Bronchial epithelial cell (primary cell): ENCODE results near the gene TAF6L. TPM values are rescaled to one million over a fixed set of nuclear protein-coding genes. Genes with fewer than 3 reads are reported as not detected.

Experiments
- DNase-seq: peaks from one replicate; pipeline ENCODE4 v3.0.0-alpha.2; 2010; ENCODE audit warnings: low read depth
- FAIRE-seq: peaks from 2 replicates; lab custom pipeline; 2011; peaks lifted over from hg19 to GRCh38; lab: Jason Lieb, UNC
- H3K27me3 ChIP-seq: 2 replicates; pipeline ENCODE4 v1.5.1; 2011; ENCODE audit warnings: low read length; ENCODE audit not compliant: control insufficient read depth, insufficient read depth
- H3K36me3 ChIP-seq: 2 replicates; pipeline ENCODE4 v1.5.1; 2011; ENCODE audit warnings: low read length; ENCODE audit not compliant: control insufficient read depth, insufficient read depth
- H3K4me3 ChIP-seq: 2 replicates; pipeline ENCODE4 v1.5.1; 2011; ENCODE audit warnings: mild to moderate bottlenecking, low read depth, low read length, control low read depth
- CTCF ChIP-seq: IDR thresholded peaks from 2 replicates; pipeline ENCODE4 v1.5.1; 2011; ENCODE audit warnings: mild to moderate bottlenecking, moderate library complexity, low read length, control low read depth, inconsistent platforms; ENCODE audit not compliant: insufficient read depth, severe bottlenecking
- total RNA-seq: library from RNA; depleted of rRNA; stranded (reverse); fragments of >200 nt; gene quantifications from 2 replicates; pipeline ENCODE4 v1.2.1, GENCODE V29; 2014

TAF6L gene
- total RNA-seq, 1 donor from 2014 or later = 17.1 TPM

DNA sequence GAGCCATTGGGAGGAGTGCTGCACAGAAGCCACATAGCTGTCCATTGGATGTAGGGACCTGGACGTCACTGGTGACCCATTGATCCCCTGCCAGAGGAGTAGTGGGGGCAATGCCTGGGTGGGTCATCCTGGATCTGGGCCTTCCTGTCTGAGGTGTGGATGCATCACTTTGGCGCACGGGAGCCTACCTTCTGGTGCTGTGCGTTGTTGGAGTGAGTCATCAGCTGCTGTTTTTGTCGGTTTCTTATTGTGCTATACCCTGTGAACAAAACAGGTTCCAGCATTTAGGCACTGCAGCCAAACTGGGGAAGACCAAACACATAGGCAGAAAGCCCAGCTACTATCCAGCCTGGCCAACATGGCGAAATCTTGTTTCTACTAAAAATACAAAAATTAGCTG, 3.2 kb downstream of the TAF6L start:
- DNase-seq (no peak), FAIRE-seq (no peak)
- H3K4me3 ChIP-seq = no peak overlapping the region
- H3K36me3 ChIP-seq = peaks cover 8% of the 10 kb centered on the region
- no peaks in the 10 kb centered on the region for H3K27me3 ChIP-seq
- no peak for TF ChIP-seq CTCF

GRCh38 chr11:62775646-62776045, 4.5 kb downstream of the TAF6L start:
- no peak for TF ChIP-seq CTCF
- no peak overlapping the region for H3K4me3 ChIP-seq
- no peaks in the 10 kb centered on the region for H3K27me3 ChIP-seq
- DNase-seq = no peak
- no peak for FAIRE-seq
- peaks cover 8% of the 10 kb centered on the region for H3K36me3 ChIP-seq

DNA sequence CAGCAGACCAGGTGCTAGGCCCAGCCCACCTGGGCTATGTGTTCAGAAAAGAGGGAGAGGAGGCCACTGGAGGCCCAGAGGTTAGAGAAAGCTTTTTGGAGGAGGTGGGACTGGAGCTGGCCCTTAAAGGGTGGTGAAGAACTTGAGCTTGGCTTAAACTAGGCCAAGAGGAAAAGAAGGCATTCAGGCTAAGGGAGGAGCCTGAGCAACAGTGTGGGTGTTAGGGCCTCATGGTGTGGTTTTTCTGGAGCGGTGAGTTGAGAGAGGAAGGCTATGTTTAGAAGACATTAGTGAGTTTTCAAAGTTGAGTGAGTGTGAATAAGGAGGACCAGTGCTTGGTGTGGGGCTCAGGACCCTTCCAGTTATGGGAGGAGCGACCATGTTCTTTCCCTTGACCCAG, 6.2 kb downstream of the TAF6L start:
- Histone ChIP-seq H3K4me3 (no peak overlapping the region), H3K36me3 (peaks cover 10% of the 10 kb centered on the region), H3K27me3 (no peaks in the 10 kb centered on the region)
- no peak for TF ChIP-seq CTCF
- no peak for FAIRE-seq
- no peak for DNase-seq

DNA sequence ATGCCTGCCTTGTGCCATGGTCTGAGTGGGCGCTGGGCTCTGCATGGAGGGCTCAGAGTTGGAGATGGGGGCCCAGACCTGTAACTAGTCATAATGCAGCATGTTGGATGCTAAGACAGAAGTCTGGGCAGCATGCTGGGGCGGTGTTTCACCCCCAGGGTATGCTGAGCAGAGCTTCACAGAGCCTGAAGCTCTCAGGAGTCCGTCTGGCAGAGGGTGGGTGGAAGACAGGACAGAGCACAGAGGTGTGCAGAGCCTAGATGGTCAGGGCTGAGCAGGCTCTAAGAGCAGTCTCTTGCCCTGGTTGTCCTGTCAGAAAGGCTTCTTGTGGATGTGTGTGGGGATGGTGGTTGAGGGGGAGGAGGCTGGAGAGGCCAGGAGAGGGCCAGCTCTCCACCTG, 7.2 kb downstream of the TAF6L start:
- Histone ChIP-seq H3K36me3 (peaks cover 10% of the 10 kb centered on the region), H3K27me3 (no peaks in the 10 kb centered on the region), H3K4me3 (no peak overlapping the region)
- DNase-seq (no peak), FAIRE-seq (no peak)
- no peak for TF ChIP-seq CTCF

- H3K27me3 ChIP-seq = no peaks in the 10 kb centered on the region
- TF ChIP-seq CTCF = no peak
- no peak for DNase-seq
- H3K36me3 ChIP-seq = peaks cover 1% of the 10 kb centered on the region
- no peak for FAIRE-seq
- H3K4me3 ChIP-seq = no peak overlapping the region
These were observed 11.6 kb downstream of the TAF6L start for GRCh38 chr11:62782753-62783152.

GRCh38 chr11:62786318-62787004, 15.3 kb downstream of the TAF6L start:
- Histone ChIP-seq H3K27me3 (no peaks in the 10 kb centered on the region), H3K36me3 (peaks cover 3% of the 10 kb centered on the region), H3K4me3 (peak overlapping the region; percentile 80)
- DNase-seq (peak; percentile 52), FAIRE-seq (no peak)
- TF ChIP-seq CTCF = peak; percentile 100
